GM18868 (cell line): Measurements from ENCODE around the gene CCDC91.
"Not testable (repeated sequence)": the region's sequence is repeated elsewhere in the genome, so short reads cannot be mapped to it uniquely, and the experiment has no call there.

ENCODE experiments used
- ATAC-seq: cut with Tn5 transposase; IDR thresholded peaks from one replicate; pipeline ENCODE4 v1.9.1; 2021; ENCODE audit warnings: mild to moderate bottlenecking, moderate library complexity; ENCODE audit not compliant: unreplicated experiment

The CCDC91 gene

GRCh38 chr12:28351414-28351813, 161.2 kb downstream of the CCDC91 start:
- no peak for ATAC-seq

- no peak for ATAC-seq
Measured at GRCh38 chr12:28355161-28355560, 164.9 kb downstream of the CCDC91 start.

DNA sequence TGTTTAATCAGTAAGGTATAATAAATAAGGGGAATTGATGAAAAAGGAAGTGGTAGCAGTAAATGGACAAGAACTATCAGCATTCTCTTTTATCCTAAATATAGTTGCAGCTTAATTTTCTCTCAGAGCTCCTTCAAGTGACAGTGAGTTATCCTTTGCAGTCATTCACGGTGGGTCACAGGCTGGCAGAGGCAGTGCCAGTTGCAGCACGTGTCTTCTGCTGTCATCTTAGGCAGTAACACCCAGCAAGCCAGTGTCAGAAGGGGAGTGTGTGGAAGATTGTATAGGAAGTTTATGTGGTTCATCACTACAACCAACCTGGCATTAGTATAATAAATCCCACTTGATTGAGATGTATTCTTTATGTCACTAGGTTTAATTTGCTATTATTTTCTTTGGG, 170.0 kb downstream of the CCDC91 start:
- no peak for ATAC-seq

DNA sequence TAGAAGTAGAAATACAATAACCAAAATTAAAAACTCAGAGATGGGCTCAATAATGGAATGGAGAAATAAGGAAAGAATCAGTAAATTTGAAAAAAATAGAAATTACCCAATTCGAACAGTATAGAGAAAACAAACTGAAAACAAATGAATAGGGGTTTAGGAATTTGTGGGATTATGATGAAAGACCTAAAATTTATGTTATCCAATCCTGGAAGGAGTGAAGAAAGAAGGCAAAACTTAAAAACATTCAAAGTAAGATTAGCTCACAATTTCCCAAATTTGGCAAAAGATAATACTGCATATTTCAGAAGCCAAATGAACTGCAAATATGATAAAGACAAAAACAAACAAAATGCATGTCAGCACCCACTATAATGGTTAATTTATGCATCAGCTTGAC, 177.1 kb downstream of the CCDC91 start:
- no peak for ATAC-seq

- ATAC-seq = no peak
Measured at GRCh38 chr12:28367993-28368392, 177.7 kb downstream of the CCDC91 start.

- no peak for ATAC-seq
Measured at GRCh38 chr12:28369483-28369882, 179.2 kb downstream of the CCDC91 start.

- no peak for ATAC-seq
Measured at GRCh38 chr12:28374556-28374955, 184.3 kb downstream of the CCDC91 start.

DNA sequence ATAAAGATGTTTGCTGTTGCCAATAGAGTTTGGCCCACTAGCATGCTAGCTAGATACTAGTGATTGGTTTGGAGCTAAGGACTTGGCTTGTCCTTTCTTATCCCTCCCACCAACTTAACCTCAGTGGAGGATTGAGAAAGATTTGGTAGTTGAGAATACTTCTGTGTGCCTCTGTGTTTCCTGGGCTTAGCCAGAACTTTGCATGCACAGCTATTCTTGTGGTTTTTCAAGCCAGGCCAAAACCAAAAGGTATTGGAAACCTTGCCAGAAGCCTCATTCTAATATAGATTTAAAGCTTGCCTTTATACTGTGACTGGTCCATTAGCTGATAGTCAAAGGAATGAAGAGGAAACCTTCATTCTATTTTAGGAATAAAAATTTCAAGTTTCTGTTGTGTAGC, 188.5 kb downstream of the CCDC91 start:
- ATAC-seq = no peak

- ATAC-seq = not testable (repeated sequence)
Measured at GRCh38 chr12:28379779-28380178, 189.5 kb downstream of the CCDC91 start.

DNA sequence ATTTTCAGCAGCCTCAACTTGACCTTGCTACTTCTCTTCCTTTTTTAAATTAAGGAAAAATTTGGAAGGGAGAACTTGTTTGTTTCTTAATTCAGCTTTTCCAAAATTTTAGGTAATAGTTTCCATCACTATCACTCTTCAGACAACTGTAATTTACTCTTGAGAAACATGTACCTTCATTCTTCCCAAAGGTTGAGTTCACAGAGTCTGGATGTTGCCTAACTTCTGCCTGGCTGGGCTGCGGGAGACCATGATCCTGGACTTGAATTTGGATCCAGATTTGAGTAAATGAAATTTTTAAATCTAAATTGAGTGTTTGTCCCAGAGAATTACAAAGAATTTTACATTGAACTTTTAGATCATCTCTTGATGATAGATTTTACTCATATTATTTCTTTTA, 193.1 kb downstream of the CCDC91 start:
- no peak for ATAC-seq

GRCh38 chr12:28388879-28389278, 198.6 kb downstream of the CCDC91 start:
- ATAC-seq = no peak

DNA sequence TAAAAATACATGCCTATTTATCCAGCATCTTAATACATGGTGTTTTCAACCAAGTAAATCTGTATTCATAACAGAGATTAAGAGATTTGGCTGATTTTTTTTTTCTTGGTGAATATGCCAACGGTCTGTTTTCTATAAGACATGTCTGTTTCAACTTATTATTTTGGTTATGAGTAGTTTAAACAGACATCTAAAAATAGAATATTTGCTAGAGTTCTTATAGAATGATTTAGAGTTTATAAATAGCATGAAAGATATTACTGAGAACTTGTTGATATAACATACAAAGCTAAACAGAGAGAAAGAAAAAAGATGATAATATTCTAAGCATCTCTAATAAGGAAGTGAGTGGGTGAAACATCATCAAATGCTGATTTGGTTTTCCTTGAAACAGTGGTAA, 199.9 kb downstream of the CCDC91 start:
- ATAC-seq = no peak

GRCh38 chr12:28390761-28391385, 200.6 kb downstream of the CCDC91 start:
- ATAC-seq = no peak

GRCh38 chr12:28409892-28410291, 219.6 kb downstream of the CCDC91 start:
- no peak for ATAC-seq

DNA sequence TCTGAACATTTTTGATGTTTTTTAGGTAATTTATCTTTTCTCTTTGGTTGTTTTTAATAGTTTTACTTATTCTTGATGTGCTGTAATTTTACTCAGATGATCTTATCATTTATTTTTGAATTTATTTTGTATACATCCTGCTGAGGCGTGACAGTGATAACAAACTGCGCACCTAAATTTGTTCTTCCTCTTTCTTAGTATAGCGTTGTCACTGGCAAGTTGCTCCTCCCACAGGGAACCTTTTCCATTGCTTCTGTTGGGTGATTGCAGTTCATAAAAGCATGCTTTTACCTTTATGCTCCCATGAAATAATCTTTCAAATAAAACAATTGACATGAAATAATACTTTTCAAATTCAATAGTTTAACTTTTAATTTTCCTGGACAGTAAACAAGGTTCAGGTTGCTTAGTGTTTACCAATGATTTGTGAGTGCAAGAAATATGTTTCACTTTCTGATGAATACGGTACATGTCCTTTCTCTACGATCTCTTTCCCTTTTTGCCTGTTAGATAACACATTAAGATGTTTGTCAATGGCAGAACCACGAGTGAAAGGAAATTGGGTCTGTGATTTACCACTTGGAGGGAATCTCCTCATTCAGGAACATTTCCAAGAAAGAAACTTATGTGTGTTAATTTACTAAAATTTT, 223.3 kb downstream of the CCDC91 start:
- peak; percentile 92 for ATAC-seq

- ATAC-seq = no peak
Measured at GRCh38 chr12:28415755-28416154, 225.5 kb downstream of the CCDC91 start.

DNA sequence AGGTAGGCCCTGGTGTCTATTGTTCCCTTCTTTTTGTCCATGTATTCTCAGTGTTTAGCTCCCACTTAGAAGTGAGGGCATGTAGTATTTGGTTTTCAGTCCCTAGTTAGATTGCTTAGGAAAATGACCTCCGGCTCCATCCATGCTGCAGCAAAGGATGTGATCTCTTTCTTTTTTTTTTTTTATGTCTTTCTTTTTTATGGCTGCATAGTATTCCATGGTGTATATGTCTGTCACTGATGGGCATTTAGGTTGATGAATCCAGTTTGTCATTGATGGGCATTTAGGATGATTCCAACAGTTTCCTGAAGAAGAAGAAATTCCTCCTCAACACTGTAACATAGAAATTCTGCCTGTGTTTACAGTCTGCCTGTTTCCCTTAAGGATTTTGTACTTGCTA, 231.1 kb downstream of the CCDC91 start:
- no peak for ATAC-seq

- ATAC-seq = no peak
Measured at GRCh38 chr12:28424965-28425364, 234.7 kb downstream of the CCDC91 start.

- ATAC-seq = no peak
Measured at GRCh38 chr12:28425526-28425925, 235.3 kb downstream of the CCDC91 start.

- no peak for ATAC-seq
Measured at GRCh38 chr12:28427046-28427445, 236.8 kb downstream of the CCDC91 start.

DNA sequence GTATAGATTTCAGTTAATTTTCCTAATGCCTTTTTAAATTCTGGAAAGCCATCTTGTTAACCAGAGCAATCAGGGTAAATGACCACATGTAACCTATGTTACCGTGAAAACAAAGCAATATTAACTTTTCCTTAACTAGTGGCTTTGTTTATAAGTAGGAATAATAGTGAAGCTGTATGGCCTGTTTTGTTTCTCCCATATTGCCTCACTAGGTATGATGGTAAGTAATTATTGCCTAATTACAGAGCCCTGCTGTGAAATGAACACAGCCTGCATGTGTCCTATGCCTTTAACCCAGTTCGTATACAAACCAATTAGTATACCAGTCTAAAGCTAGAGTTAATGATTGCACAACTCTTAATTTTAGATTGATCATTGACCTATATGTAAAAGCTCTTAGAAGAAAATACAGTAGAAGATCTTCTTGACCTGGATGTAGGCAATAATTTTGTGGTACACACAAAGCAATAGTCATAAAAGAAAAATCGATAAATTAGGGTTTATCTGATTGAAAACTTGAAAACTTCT, 249.9 kb downstream of the CCDC91 start:
- ATAC-seq = no peak

DNA sequence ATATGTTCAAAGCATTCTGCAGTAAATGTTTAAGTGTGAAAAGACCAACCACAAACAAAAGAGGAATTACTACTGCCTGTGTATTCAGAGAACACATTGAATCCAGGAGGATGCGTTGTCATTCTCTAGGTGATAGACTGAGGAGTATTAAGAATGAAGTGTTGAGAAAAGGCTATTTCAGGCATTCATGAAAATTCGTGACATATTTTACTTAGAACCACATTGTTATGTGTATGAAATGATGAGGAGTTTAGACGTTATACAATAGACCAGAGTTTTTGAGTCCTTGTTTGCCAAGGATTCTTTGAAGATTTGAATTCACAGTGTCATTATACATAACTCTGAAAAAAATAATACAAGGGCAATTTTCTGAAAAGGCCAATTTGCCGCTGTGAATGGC, 251.8 kb downstream of the CCDC91 start:
- no peak for ATAC-seq

DNA sequence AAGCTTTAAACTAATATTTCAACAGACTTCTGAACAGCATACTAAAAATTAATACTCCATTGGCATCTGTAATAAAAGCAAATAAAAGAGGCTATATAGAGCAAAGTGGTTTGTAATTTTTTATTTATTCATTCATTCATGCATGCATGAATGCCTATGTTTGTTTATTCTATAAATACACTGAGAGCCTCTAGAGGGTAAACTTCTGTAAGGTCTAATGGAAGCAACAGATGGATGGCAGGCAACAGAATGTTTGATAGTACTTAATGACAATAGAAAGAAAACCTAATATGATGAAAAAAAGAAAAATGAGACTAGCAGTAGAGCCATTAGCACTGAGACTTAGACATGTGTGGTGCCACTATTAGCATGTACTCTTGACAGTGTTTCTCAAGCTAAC, 253.1 kb downstream of the CCDC91 start:
- ATAC-seq = no peak
